GM19035 (cell line): ENCODE measurements around the gene SMIM29.

Experiments used
- ATAC-seq: cut with Tn5 transposase; IDR thresholded peaks from one replicate; pipeline ENCODE4 v1.9.1; 2021; ENCODE audit not compliant: unreplicated experiment

Gene SMIM29

GRCh38 chr6:34241351-34242215 lies 7.2 kb downstream of the SMIM29 start:
- no peak for ATAC-seq

GRCh38 chr6:34240329-34241248 lies 8.2 kb downstream of the SMIM29 start:
- no peak for ATAC-seq

GRCh38 chr6:34239893-34240292 lies 8.9 kb downstream of the SMIM29 start:
- no peak for ATAC-seq

- ATAC-seq, result no peak
Measured at GRCh38 chr6:34239500-34239825, 9.3 kb downstream of the SMIM29 start.

GRCh38 chr6:34238585-34239499 lies 10.0 kb downstream of the SMIM29 start:
- ATAC-seq, result no peak

- ATAC-seq, result no peak
Measured at GRCh38 chr6:34237722-34238584, 10.9 kb downstream of the SMIM29 start.

- ATAC-seq, result peak; percentile 9
Measured at GRCh38 chr6:34237316-34237721, 11.5 kb downstream of the SMIM29 start.

GRCh38 chr6:34236443-34237315 lies 12.1 kb downstream of the SMIM29 start, which contains the start of gene HMGA1:
TSS of gene HMGA1 (plus strand) at chr6:34236873. CDS start at chr6:34240781, 3,908 bp downstream.
- ATAC-seq, result peak; percentile 57

GRCh38 chr6:34236131-34236442 lies 12.7 kb downstream of the SMIM29 start:
- peak; percentile 0 for ATAC-seq

GRCh38 chr6:34235307-34236130 lies 13.3 kb downstream of the SMIM29 start:
- ATAC-seq, result no peak

GRCh38 chr6:34234667-34235306 lies 14.0 kb downstream of the SMIM29 start:
- no peak for ATAC-seq

GRCh38 chr6:34233867-34234266 lies 14.9 kb downstream of the SMIM29 start:
- ATAC-seq, result no peak

GRCh38 chr6:34232901-34233300 lies 15.9 kb downstream of the SMIM29 start:
- no peak for ATAC-seq

- no peak for ATAC-seq
Measured at GRCh38 chr6:34231566-34232336, 17.1 kb downstream of the SMIM29 start.

GRCh38 chr6:34230653-34231371 lies 18.0 kb downstream of the SMIM29 start:
- ATAC-seq, result no peak

- ATAC-seq, result no peak
Measured at GRCh38 chr6:34229877-34230276, 18.9 kb downstream of the SMIM29 start.
